Omental fat pad (tissue), 4 donors: ENCODE data around the gene TBX19. TPM values are rescaled to one million over a fixed set of nuclear protein-coding genes. Genes with fewer than 3 reads are reported as not detected.

ENCODE experiments used
- ATAC-seq: fragments of 150-250 bp; one replicate; pipeline ENCODE4 v1.9.1; 2016; ENCODE audit warnings: mild to moderate bottlenecking, moderate library complexity; ENCODE audit not compliant: low FRiP score
- DNase-seq: peaks from one replicate; pipeline ENCODE4 v3.0.0-alpha.2; 2019; ENCODE audit warnings: low spot score
- CTCF ChIP-seq, 3 donors: fragments of 450-650 bp; IDR thresholded peaks; one replicate each; pipeline ENCODE4 v1.5.1; 2016 to 2017; ENCODE audit warnings: antibody characterized with exemption in 3 of 3, mild to moderate bottlenecking in 3 of 3, moderate library complexity in 2 of 3
- total RNA-seq, 4 donors: library from RNA; depleted of rRNA; stranded (reverse); fragments of >200 nt; gene quantifications; one replicate each; pipeline ENCODE4 v1.1.0, GENCODE V29; 2016

Gene TBX19
- 1 to 10 TPM in 3 of 4 donors, under 1 TPM in 1; 0.56 to 1.4 (median 1.3) TPM for total RNA-seq

- ATAC-seq: no peak
- TF ChIP-seq CTCF (IDR thresholded peaks at IDR 0.05): no peak
- DNase-seq: no peak
Measured at GRCh38 chr1:168280296-168280927, at the start of gene TBX19. TBX19 (plus strand) TSS chr1:168280877; CDS start chr1:168281091, 214 bp downstream.

DNA sequence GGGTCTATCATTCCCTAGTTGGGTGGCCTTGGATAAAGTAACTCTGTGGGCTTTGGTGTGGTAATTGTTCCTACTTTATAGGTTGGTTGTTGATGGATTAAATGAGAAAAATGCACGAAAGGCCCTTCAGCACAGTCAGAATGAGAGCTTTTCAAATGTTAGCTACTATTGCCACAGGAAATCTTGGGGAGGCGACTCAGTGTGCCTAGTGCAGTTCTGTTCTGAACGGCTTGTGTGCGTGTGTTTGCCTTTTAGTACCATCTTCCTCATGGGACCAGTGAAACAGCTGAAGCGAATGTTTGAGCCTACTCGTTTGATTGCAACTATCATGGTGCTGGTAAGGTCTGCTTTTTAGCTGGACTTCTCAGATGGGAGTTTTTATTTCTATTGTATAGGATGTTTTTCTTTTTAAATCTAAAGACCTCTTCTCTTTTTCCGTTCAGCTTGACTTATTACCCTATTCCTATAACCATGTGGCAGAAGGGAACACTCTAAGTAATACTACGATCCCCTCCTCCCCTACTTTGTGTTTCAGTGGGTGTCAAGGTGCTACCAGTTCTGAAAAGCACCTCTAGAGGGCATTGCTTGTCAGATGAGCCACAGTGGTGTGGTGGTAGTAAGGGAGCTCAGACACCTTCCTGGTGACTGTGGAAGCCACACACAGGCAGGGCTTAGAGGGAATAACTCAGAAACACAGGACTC lies 45.7 kb upstream of the TBX19 start:
- DNase-seq: no peak
- no peak for TF ChIP-seq CTCF (IDR thresholded peaks at IDR 0.05)
- ATAC-seq: no peak

- ATAC-seq: no peak
- DNase-seq: no peak
- TF ChIP-seq CTCF (IDR thresholded peaks at IDR 0.05): no peak
Measured at GRCh38 chr1:168235548-168235885, 45.2 kb upstream of the TBX19 start.

- TF ChIP-seq CTCF (IDR thresholded peaks at IDR 0.05): no peak
- DNase-seq (no peak), ATAC-seq (no peak)
Measured at GRCh38 chr1:168235937-168236336, 44.7 kb upstream of the TBX19 start.

DNA sequence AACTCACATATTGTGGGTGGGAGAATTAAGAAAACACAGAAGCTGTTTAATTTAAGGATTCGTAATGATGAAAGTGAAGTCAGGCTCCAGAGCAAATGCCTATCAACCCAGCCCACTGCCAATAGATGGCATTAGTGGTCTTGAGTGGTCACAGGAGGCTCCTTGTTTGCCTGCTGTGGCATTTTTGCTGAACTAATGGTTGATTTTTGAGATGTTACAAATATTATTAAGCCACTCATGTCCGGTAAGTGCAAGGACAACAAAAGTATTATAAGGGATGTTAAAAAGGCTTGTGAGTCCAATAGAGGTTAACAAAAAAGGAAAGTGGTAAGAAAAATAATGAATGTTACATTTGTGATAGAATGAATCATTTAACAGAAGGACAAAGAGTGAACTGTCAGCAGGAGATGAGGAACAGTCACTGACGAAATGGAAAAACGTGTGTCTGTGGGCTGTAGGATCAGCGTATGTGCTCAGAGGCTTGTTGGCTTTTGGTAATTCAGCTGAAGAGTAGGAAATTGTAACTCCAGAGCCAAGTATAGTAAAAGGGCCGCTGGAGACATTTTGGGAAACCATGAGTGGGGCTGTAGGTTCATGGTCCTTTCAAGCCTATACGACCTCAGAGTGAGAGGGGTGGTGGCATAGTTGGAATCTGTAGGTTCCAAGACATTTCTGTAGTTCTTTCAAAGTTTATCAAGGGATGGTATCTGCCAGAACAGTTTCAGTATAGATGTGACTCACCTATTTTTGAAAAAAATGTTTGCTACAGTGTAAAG lies 43.7 kb upstream of the TBX19 start:
- no peak for ATAC-seq
- no peak for TF ChIP-seq CTCF (IDR thresholded peaks at IDR 0.05)
- no peak for DNase-seq

DNA sequence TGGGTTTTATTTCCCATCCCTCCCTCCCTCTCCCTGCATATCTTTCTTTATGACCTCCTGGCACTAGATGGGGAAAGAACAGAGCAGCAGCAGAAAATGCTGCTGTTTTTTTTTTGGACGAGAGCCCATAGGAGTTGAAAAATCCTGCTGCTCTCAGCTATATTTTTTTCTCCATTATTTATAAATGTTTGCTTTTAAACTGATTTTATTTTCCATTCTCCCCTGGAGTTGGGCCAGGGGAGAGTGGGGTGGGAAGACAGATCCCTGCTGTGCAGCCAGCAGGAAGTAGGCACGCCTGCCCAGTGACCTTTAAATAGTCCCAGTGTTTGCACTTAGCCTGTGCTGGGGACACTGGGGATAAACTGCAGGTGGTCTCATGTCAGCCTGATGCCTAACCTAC lies 37.5 kb upstream of the TBX19 start:
- ATAC-seq (peak; percentile 28), DNase-seq (no peak)
- no peak for TF ChIP-seq CTCF (IDR thresholded peaks at IDR 0.05)
